HK-2 (cell line): ENCODE measurements around the gene BCL7A.
"Not testable (repeated sequence)": the region's sequence is repeated elsewhere in the genome, so short reads cannot be mapped to it uniquely, and the experiment has no call there.

ENCODE experiments used
- DNase-seq: peaks from one replicate; pipeline ENCODE4 v3.0.0-alpha.2; 2018; ENCODE audit not compliant: unreplicated experiment

The BCL7A gene

DNA sequence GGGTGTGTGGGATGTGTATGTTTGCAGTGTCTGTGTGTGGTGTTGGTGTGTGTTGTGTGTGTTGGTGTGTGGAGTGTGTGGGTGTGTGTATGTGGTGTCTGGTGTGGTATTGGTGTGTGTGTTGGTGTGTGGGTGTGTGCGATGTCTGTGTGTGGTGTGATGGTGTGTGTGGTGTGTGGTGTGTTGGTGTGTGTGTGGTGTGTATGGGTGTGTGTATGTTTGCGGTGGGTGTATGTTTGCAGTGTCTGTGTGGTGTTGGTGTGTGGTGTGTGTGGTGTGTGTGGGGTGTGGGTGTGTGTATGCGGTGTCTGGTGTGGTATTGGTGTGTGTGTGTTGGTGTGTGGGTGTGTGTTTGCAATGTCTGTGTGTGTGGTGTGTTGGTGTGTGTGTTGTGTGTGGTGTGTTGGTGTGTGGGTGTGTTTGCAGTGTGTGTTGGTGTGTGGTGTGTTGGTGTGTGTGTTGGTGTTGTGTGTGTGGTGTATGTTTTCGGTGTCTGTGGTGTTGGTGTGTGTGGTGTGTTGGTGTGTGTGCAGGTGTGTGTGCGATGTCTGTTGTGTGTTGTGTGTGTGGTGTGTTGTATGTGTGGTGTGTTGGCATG lies 72.6 kb downstream of the BCL7A start:
- no peak for DNase-seq

DNA sequence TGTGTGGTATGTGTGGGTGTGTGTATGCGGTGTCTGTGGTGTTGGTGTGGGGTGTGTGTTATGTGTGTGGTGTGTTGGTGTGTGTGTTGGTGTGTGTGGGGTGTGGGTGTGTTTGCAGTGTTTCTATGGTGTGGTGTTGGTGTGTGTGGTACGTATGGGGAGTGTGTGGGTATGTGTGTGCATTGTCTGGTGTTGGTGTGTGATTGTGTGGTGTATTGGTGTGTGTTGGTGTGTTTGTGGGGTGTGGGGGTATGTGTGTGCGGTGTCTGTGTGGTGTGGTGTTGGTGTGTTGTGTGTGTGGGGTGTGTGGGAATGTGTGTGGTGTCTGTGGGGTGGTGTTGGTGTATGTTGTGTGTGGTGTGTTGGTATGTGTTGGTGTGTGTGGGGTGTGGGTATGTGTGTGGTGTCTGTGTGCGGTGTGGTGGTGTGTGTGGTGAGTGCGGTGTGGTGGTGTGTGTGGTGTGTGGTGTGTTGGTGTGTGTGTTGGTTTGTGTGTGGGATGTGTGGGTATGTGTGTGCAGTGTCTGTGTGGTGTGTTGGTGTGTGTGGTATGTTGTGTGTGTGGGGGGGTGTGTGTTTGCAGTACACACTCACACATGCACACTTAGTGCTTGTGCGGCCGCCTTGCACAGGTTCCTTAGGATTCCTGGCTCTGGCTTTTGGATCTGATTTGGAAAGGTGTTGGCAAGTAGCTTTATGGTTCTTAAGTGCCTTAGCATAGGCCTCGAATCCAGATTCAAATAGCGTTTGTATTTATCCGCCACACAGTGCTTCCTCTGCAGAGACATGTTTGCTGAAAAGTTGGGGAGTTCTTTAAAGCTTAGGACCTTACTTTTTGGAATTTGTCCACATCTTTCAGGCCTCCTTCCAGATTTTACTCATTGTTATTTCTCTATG lies 73.3 kb downstream of the BCL7A start:
- DNase-seq: no peak

DNA sequence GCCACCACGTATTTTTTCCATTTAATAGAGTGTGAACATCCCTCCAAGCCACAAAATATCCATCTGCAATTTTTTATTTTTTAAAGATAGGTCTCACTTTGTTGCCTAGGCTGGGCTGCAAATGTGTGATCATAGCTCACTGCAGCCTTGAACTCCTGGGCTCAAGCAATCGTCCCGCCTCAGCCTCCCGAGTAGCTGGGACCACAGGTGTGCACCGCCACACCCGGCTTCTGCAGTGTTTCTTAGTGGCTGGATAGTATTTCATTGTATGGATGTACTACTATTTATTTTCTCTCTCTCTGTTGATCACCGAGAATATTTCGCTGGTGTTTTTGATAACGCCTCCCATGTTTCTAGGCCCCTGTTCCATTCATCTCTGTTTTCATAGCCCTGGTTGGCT lies 74.3 kb downstream of the BCL7A start:
- no peak for DNase-seq

DNA sequence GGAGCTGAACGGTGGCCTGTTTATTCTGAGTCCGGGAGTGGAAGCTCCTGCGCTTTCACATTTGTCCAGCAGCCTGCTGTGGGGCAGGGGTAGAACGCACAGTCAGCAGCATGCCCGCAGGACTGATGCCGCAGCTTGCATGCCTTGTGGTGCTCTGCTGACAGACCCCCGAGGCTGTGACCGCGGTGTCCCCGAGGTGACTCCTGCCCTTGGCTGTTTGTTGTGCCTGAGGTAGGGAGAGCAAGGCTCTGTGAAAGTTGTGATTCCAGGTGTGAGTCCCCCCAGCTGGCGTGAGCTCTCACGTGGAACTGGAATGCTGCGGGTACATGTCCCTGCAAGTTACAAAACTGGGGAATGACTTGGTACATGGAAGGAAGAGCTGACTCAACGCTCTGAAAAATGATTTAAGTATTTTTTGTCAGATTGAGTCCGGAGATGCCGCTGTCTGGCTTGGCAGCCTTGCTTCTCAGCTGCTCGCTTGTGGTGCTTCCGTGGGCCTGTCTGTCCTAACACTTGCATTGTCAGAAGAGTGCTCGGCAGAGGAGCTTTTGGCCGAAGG lies 75.0 kb downstream of the BCL7A start:
- DNase-seq: no peak

DNA sequence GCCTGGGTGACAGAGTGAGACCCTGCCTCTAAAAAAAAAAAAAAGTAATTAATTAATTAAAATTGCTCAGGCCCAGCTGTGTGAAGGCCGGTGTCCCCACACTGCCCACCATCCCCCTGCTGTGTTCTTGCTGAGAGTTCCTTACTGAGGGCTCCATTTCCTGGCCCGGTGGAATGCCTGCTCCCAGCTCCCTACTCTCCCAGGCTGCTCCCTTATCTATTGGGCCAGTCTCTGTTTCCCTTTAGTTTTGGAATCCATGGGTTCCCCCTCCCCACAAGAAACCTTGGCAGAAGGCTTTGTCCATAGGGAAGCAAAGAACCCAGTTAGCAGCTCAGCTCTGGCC lies 75.9 kb downstream of the BCL7A start:
- no peak for DNase-seq

DNA sequence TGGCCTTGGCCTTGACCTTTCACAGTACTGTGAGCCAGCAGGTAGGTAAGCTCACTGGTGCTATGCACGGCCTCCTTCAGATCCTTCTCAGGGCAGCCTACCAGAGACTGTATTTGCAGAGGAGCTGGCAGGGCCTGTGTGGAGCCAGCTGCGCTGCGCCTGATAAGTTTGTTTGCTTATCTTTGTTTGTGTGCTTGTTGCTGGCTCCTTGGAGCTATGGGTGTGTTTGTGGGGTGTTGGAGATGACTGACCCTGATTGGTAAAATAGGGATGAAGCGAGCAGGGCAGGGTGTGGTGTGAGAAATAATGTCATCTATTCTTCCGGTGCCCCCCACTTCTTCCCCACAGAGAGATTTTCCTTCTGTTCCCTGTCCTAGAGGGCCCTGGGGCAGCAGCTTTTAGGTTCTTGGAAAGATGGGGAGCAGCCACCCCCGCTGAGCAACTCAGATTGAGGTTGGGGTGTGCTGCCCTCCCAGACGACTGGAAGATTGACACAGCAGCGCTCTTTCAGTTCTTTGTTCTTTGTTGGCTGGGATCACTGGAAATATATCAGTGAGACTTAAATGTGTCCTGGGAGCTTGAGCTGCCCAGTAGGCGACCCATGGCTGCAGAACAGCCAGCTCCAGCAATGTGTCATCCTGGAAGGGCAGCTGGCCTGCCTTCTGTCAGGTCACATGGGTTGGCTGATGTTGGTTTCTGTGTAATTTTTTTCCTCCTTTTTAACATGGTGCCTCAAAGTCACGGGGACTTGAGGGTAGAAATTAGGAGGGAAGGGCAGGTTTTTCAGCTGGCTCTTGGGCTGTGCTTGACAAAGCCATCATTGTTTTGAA lies 76.5 kb downstream of the BCL7A start:
- no peak for DNase-seq

DNA sequence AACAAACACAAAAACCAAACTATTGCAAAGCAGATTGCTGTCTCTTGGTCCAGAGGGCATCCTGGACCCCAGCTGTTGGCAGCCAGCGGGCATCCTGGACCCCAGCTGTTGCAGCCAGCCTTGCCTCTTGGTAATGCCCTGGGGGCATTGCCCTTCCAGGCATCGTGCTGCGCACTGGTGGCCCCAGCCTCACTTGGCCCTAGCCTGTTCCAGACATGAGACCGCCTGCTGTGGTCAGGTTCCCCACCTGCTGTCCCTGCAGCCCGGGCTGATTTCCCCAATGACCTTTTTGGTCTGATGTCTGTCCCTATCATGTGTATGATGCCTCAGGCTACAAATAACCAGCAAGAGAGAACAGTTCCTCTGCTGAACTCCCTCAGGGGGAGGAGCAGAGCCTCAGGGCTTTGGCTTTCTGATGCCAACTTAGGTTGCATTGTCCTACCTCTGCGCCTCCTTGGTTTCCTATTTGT lies 77.6 kb downstream of the BCL7A start:
- no peak for DNase-seq

DNA sequence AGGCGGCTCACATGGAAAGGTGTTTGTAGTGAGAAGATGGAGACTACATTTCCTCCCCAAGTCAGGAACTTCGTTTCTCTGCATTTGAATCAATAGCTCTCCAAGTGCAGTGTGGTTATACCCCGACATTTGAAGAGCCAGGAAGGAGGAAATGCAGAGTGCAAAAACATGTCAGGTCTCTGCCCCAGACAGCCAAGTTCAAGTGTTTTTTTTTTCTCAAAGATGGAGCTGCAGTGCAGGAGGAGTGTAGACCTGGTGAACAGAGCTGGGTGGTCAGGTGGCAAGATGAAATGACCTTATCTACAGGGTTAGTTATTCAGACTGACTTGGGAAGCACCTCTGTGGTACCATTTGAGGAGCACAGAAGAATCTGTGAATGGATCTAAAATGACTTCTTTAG lies 78.2 kb downstream of the BCL7A start:
- DNase-seq: no peak

DNA sequence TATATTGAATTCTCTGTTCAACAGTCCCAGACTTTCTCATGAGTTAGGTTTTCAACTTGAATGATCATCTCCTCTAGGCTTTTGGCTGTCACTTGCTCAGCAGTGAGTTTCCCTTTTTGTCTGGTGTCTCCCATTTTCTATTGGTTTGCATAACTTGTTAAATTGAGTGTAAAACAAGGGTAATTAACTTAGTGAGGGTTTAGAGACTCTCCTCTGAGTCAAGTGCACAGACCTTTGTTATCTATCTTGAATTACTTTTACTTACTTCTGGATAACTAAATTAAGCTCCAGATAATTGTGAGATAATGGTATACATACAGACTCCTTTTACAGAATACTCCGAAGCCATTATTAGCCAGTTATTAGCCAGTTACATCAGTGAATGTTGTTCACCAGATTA lies 78.9 kb downstream of the BCL7A start:
- no peak for DNase-seq

DNA sequence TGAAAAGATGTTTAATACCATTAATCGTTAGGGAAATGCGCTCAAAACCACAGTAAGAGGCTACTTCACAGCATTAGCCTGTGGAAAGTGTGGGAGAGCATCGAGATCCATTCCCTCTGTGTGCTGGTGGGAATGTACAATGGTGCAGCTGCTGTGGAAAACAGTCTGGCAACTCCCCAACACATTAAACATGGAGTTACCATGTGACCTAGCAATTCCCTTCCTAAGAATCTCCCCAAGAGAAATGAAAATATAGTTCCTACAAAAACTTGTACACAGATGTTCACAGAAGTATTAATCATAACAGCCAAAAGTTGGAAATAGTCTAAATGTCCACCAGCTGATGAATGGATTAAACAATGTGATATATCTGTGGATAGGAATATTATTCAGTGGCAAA lies 80.6 kb downstream of the BCL7A start:
- DNase-seq: no peak

DNA sequence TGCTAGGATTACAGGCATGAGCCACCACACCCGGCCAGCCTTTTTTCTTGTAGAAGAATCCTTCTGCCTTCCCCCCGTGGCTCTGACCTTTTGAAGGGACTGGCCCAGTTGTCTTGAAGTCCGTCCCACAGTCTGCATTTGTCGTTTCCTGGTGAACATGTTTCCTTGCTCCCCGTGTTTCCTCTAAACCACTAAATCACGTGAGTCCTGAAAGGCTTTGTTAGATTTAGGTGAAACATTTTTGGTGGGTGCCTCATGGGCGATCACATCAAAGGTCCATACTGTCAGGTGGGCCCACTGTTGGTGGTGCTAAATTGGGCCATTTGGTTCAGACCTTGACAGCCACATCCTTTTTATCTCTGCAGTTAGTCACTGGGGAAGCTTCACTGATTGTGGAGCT lies 83.2 kb downstream of the BCL7A start:
- DNase-seq: no peak

DNA sequence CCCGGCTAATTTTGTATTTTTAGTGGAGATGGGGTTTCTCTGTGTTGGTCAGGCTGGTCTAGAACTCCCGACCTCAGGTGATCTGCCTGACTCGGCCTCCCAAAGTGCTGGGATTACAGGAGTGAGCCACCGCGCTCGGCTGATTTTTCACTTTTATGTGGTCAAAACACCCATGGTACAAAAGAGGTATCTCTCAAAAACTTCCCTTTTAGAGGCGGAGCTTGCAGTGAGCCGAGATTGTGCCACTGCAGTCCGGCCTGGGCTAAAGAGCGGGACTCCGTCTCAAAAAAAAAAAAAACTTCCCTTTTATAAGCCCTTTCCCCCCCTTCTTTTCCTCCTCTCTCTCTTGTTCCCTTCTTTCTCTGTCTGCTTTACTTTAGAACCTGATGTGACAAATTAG lies 83.8 kb downstream of the BCL7A start:
- not testable (repeated sequence) for DNase-seq

DNA sequence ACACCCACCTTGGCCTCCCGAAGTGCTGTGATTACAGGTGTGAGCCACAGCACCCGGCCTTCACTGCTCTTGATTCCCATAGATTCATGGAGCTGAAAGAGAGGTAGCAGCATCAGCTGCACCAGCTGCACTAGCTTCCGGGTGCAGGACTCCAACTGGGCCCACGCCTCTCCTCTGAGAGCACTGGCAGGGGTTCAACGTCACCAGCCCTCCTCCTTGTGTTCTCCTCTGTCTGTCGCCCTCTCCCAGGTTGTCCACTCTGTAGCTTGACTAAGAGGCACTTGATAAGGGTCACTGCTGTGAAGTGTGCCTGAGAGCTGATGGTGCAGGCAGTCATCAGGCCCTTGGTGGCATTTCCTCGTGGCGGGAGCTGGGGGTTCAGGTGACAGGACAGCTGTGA lies 85.2 kb downstream of the BCL7A start:
- no peak for DNase-seq

DNA sequence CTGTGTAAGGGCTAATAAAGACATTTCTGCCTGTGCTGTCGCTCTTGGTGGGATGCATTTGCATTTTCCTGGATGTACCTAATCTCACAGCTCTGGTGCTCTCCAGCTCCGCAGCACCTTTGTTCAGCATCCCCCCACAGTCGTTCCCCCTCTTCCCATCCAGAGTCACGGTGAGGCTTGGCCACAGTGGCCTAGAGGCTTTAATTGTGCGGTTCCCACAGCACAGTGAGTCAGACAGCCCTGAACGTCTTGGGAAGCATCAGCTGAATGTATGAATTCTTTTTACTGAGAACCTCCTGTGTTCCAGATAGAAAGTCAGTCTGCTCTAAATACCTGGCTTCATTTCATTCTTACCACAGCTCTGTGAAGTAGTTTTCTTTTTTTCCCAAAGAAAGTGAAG lies 85.6 kb downstream of the BCL7A start:
- DNase-seq: no peak

DNA sequence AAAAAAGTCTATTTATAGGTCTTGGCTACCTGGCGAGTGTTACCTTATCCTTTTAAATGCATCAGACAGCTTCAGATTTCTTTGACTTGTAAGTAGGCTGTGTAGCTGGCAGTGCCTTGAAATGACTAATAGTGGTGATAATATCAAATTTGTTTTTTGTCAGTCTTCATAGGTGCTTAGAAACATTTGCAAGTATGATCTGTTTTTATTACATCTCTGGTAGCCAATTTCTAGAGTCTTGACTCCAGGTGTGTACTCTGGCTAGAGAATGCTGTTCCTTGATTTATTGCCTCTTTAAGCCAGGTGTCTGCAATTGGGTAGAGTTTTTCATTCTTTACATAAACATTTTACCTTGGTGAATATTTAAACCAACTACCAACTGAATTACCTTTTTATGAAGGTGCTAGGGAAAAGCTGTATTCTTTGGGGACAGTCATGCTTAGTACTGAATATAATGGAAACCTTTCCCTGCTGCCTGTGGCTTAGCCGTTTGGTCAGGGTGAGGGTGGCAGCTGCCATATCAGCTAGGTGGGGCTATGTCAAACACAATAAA lies 89.5 kb downstream of the BCL7A start:
- no peak for DNase-seq
